Brain pericyte (primary cell): ENCODE results near the gene USP15.

Source experiments
- DNase-seq: peaks from one replicate; pipeline ENCODE4 v3.0.0-alpha.2; 2012; ENCODE audit warnings: low read depth, low spot score

The USP15 gene

DNA sequence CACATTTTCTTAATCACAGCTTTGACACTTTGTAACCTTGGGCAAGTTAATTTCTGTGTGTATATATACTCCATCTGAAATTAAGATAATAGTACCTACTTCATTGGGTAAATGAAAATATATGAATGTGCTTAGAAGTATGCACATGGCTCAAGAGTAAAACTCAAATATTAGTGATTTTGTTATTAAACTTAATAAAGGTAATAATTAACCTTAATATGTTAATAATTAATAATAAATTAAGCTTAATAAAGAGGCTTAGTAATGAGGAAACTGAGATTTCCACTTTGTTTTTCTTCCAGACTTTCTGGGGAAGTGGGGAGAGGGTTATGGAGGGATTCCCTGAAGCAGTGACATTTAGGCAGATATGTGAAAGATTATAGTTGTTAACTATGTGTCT is 19.8 kb downstream of the USP15 start:
- DNase-seq, result no peak

- DNase-seq, result no peak
Observed at GRCh38 chr12:62282057-62282774, 22.0 kb downstream of the USP15 start.

GRCh38 chr12:62284749-62285148 is 24.5 kb downstream of the USP15 start:
- DNase-seq, result no peak

DNA sequence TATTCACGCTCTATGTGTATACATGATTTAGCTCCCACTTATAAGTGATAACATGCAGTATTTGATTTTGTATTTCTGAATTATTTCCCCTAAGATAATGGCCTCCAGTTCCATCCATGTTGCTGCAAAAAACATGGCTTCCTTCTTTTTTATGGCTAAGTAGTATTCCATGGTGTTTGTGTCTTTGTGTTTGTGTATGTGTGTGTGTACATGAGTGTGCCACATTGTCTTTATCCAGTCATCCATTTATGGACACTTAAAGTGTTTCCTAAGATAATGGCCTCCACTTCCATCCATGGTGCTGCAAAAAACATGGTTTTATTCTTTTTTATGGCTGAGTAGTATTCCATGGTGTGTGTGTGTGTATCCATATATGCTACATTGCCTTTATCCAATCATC is 25.1 kb downstream of the USP15 start:
- no peak for DNase-seq

GRCh38 chr12:62288328-62288727 is 28.1 kb downstream of the USP15 start:
- DNase-seq, result no peak

GRCh38 chr12:62290846-62291245 is 30.6 kb downstream of the USP15 start:
- DNase-seq, result no peak

GRCh38 chr12:62291864-62292760 is 31.9 kb downstream of the USP15 start:
- DNase-seq, result no peak

DNA sequence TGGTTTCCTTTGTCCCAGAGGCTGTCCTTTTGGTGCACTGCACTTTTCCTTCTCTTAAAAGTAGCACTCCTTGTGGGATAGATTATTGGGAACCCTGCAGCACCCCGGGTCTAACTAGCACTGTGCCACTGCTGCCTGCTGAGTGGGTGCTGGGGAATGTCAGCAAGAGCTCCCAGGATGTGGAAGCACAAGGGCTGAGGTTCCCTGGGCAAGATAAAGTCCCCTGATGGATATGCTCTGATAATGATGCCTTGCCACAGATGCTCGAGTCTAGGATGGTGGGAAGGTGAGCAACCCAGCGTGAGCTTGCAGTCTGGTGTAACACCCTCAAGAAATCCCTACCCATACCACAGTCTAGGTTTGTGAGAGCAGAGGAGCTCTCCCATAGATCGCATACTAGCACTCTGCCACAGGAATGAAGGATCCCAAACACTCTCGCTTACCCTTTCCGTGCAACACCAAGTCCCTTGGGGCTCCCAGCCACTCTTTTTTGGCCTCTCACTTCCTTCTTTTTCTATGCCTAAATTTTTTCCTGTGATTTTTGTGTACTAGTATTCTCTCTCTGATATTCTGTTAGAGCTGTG is 32.6 kb downstream of the USP15 start:
- DNase-seq, result no peak

- DNase-seq, result no peak
Observed at GRCh38 chr12:62294378-62294777, 34.2 kb downstream of the USP15 start.

DNA sequence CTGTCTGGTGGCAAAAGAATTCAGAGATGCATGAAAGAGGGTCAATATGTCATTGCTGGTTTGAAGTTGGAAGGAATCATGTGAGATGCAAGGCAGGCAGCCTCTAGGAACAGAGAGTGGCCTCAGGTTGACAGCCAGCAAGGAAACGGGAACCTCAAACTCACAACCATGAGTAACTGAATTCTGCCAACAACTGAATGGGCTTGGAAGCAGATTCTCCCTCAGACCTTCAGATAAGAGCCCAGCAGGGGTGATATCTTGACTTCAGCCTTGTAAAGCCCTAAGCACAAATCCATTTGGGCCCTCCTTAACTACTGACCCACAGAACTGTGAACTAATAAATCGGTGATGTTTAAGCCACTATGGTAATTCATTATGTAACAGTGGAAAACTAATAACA is 35.8 kb downstream of the USP15 start:
- DNase-seq, result no peak

DNA sequence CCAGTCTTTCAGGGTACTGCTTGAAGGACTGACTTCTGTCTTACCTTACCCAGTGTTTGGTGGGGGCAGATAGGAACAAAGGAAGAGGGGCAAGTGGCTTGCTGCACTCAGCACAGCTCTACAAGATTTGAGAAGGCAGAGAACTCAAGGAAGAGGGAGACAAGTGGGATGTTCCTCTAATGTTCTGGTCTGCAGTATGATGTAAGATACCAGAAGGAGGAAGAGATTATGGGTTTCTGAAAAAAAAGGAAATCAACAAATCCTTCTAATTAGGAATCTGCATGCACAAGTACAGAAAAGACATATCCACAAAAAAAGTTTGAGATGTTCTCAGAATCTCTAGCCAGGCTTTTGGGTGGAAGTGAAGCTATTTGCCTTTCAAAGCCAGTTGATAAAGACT is 37.1 kb downstream of the USP15 start:
- no peak for DNase-seq

GRCh38 chr12:62299617-62300016 is 39.4 kb downstream of the USP15 start:
- DNase-seq, result no peak

DNA sequence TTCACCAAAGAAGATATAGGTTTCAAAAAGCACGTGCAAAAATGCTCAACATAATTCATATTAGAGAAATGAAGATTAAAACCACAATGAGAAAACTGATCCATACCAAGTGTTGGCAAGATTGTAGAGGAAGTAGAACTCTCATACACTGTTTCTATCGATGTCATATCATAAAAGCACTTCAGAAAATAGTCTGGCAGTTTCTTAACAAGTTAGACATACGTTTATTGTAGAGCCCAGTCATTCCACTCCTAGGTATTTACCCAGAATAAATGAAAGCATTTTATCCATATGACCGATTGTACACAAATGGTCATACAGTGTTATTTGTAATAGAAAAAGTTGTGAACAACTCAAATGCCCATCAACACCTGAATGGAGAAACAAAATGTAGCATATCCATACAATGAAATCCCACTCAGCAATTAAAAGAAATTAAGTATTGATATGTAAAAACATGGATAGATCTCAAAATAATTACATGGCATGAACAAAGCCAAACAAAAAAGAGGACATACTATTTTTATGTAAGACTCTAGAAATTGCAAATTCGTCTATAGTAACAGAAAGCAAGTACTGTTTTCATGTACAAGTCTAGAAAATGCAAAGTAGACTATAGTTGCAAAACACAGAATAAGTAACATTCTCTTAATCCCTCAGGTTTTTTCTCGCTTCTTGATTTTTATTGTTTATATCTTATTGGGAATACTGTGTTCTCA is 41.0 kb downstream of the USP15 start:
- no peak for DNase-seq

GRCh38 chr12:62301799-62302133 is 41.6 kb downstream of the USP15 start:
- no peak for DNase-seq

DNA sequence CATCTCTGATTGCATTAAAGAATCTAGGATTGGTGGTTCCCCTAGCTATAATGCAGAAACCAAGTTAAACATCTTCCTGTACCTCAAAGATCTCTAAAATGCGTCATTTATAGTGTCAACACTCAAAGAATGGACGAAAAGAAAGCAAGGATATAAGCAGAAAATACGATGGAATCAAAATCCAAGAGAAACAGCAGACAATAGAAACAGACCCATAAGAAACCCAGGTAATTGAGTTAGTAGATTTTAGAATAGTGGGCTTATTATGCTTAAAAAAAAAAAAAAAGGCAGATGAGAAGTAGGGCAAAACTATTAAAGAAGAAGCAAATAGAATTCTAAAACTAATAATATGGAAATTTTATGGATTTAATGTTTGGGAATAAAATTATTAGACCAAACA is 44.4 kb downstream of the USP15 start:
- DNase-seq, result no peak

DNA sequence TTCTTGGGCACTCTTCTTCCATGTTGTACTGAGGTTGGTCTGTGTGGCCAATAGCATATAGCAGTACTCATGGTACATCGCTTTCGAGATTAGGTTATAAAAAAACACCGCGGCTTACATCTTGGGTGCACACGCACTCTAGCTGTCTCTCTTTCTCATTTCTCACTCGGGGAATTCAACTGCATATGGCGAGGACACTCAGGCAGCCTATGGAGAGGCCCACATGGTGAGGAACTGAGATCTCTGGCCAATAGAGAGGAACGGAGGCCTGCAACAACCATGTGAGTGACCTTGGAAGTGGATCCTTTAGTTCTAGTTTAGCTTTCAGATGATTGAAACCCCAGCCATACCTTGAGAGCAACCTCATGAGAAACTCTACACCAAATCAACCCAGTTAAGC is 45.6 kb downstream of the USP15 start:
- DNase-seq, result no peak

DNA sequence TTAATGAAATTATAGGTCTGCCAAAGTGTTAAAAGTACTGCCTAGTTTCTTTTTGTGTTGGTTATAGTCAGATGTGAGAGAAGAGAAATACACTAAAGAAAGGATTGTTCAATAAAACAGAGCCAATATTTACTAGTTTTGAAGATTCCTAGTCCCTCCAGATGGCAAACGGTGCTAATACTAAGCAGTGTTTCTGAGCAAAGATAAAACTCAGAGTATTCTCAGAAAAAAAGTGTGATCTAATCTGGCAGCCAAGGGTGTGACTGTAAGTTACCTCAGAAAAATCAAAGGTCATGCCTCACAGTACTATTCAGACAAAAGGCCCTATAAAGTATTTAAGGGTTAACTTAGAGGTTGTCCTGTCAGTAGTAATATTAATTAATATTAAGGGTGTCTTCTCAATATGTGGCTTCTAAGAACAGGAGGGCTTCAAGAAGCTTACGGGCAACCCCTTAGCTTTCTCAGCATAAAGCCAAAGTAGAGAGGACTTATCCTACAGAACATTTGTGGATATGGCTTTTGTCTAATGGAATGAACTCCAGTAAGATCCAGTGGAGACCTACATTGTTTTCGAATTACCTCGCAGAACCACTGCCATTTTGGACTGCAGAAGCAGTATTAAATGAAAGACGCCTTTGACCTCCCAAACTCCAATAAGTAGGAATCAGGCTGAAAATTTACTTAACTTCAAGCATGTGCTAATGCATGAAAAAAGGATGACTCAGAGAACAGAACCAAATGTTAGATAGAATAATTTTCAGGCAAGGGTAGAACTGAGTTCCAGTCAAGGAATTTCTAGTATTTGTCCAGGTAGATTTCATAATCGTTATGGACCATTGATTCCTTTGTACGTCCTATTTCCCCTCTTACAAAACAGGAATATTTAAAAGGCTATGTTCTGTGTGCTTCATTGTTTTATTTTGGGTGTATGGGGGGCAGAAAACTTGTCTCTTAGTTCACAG is 46.6 kb downstream of the USP15 start:
- DNase-seq, result no peak

DNA sequence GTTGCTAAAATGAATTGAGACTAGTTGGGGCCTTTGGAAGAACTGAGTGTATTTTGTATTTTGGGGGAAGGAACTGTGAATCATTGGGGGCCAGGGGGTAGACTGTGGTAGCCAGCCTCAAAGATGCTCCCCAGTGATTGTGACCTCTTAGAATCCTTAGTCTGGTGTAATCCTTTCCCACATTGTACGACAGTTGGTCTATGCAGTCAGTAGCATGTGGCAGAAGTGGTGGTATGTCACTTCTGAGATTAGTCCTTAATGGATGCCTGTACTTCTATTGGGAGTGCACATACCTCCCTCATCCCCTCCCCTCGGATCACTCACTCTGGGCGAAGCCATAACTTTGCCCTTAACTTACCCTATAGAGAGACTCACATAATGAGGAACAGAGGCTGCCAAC is 48.0 kb downstream of the USP15 start:
- DNase-seq, result no peak

- no peak for DNase-seq
Observed at GRCh38 chr12:62313727-62314380, 53.6 kb downstream of the USP15 start.

- no peak for DNase-seq
Observed at GRCh38 chr12:62317017-62317416, 56.8 kb downstream of the USP15 start.
